Activated CD8-positive, alpha-beta memory T cell treated with anti-CD3 and anti-CD28 coated beads, Interleukin-2, amount 50 U/mL, for 48 hours (primary cell): ENCODE measurements around the gene LRGUK.
"Not testable (repeated sequence)": the region's sequence is repeated elsewhere in the genome, so short reads cannot be mapped to it uniquely, and the experiment has no call there.

Experiments
- DNase-seq: peaks from one replicate; pipeline ENCODE4 v3.0.0-alpha.2; 2020

LRGUK gene

DNA sequence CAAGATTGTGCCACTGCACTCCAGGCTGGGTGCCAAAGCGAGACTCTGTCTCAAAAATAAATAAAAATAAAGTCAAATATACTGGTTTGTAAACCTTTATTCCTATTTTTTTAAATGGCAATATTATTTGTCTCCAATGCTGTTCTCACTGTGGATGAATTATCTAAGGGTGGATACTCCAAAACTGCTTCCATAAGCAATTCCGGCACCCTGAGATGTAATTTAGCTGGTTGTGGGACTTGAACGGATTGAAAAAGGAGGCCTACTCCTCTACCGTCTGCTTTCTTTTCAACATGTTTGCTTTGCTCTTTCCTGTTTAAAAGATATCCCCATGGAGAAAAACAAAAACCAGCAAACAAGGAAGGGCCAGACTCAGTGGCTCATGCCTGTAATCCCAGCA, 135.2 kb downstream of the LRGUK start:
- DNase-seq: no peak

- DNase-seq: no peak
These were observed 149.8 kb downstream of the LRGUK start for GRCh38 chr7:134276951-134277350.

GRCh38 chr7:134278502-134279153, 151.5 kb downstream of the LRGUK start:
- no peak for DNase-seq

DNA sequence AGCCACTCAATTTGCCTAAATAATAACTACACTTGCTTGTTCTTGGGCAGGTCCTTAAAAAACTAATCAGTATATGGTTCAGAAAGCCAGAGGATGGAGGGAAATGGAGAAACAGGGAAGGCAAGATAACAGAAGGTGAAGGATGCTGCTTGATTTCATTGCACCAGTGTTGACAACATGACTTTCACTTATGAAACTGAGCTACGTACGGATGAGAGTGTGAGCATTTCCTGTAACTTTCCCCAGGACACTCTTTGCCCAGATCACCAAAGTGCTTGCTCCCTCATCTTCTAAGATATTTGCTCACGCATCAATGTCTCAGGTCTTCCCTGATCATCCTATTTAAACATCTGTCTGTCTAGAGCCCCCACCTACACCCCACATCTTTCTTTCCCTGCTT, 152.2 kb downstream of the LRGUK start:
- no peak for DNase-seq

GRCh38 chr7:134279898-134280297, 152.8 kb downstream of the LRGUK start:
- DNase-seq: no peak

DNA sequence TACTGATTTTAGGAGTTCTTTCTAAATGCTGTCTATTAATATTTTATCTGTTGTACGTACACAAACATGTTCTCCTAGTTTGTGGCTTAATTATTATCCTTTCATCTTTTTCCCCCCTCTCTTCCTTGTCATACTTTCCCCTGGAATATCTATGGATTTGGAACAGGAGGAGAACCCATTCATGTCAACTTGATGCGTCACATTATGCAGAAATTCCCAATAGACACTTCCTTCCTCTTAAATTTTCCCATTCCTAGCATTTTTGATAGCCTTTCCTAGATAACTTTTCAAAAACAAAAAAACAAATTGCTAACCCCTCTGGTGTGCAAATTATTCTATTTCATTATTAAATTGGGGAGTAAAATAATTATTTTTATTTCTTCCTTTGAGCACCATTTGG, 153.4 kb downstream of the LRGUK start:
- DNase-seq: no peak

DNA sequence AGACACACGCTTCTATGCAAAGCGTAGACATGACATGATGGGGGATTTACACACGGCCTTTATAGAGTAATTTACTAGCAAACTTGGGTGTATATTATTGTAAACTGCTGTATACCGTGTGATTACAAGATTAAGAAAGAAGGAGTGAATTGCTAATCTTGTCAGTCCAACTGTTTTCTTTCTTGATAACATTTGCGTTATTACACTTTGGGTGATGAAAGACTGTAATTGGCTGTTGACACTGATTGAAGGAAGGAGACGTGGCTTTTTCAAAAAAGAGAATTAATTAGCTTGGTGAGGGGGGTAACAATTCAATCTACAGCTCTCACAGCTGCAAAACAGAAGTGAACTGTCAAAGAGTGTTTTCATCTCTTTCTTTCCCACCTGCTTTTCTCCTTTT, 156.9 kb downstream of the LRGUK start:
- no peak for DNase-seq

GRCh38 chr7:134284952-134285351, 157.8 kb downstream of the LRGUK start:
- DNase-seq: no peak

- DNase-seq: no peak
These were observed 160.9 kb downstream of the LRGUK start for GRCh38 chr7:134287916-134288659.

DNA sequence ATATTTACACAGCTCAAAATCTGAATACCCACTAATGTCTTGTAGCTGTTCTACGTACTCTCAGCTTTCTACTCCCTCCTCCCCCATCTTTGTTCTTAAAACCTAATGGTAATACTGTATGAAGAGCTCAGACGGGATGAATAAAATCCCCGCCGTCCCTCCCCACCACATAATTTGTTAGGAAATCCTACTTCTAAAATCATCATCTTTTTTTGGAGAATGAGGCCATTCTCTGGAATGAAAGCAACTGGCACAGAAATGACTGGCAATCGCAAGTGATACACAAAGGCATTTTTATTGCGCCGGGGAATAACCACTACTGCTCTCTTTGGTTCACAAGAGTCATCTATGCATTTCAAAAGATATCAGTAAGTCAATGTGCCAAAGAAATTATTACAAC, 162.3 kb downstream of the LRGUK start:
- DNase-seq: no peak

DNA sequence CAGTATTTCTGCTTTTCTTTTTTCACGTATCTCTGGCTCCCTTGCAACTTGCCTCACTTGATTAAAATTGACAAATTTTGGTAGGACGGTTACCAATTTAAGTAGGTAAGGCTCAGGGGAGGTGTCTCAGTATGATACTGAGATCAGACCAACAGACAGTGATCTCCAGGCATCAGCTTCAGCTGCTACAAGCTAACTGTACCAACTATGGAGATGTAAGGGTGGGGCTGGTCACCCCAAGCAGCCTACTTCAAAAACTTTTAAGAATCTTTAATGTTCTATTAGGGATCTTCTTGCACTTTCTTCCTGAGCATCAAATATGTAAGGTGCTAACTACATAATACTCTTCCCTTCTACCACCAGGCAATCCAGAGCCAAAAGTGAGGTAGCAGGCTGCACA, 162.7 kb downstream of the LRGUK start:
- DNase-seq: no peak

DNA sequence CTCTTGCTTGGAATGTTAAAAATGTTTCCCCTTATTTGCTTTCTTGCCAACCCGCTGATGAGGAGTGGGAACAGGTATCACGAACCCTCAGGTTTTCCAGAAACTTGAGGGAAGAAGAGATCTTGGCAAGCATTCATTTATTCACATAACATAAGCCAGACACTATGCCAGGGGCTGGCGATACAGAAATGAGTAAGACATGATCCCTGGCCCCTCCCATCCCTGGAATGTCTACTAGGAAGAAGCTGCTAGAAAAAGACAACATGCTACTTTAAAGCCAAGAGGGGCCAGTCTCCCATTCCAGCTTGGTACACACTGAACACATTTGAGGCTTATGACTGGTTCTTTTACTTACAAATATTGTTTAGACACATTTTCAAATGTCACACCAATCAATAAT, 163.1 kb downstream of the LRGUK start:
- no peak for DNase-seq

GRCh38 chr7:134293002-134293740, 166.0 kb downstream of the LRGUK start:
- DNase-seq: no peak

DNA sequence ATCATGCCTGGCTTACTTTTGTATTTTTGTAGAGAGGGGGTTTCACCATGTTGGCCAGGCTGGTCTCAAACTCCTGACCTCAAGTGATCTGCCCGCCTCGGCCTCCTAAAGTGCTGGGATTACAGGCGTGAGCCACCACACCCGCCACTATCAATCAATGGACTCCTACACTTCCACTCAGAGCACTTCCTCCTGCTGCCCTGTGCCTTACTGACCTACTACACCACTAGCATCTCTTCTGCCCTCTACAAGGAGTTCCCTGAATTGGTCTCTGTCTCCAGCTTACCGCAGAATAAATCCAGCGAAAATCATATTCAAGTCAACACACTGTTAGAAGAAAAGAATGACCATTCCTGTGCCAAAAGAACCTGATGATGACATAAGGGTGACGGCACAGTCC, 168.8 kb downstream of the LRGUK start:
- DNase-seq: not testable (repeated sequence)

DNA sequence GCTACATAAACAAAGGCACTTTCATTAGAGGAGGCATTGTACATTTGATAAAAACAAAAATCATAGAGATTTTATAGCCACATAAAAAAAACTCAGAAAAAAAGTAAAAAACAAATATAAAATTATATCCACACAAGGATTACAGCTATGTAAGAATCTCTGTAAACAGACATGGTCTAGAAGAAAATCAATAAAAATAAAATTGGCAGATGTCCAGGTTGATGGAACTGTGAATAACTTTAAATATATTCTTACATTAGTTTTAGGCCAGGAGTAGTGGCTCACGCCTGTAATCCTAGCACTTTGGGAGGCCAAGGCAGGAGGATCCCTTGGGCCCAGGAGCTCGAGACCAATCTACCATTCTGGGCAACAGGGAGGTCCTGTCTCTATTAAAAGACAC, 170.3 kb downstream of the LRGUK start:
- DNase-seq: no peak

DNA sequence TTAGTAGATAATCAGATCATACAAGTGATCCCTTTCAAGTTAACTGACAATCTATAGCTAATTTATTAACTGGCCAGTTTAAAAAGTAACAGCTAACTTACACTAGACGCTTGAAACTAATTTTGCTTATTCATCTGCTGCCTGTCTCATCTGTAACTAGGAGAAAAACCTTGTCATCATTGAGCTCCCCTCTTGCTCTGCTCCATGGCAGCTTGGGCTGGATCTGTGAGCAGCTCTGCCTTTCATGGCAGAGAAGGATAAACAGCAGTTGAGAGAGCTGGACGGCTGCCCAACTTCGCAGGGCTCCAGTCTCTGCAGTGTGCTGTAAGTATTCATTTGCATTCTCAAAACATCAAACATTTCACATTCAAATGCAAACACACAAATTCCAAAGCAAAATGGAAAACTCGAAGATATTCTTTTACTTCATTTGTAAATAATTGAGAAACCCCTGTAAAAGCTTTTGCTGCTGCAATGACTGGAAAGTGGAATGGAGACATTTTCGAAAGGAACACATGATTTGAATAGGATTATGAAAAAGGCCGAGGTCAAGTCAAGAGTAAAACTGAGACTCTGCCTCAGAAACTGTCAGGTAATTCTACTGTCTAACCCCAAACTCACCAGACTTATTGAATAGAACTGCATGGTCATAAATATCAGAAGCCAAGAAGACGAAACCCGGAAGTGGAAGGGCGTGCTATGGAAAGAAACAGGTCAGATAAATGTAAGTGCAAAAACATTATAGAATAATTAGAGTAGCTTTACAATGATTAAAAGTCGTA, 172.0 kb downstream of the LRGUK start:
- no peak for DNase-seq

DNA sequence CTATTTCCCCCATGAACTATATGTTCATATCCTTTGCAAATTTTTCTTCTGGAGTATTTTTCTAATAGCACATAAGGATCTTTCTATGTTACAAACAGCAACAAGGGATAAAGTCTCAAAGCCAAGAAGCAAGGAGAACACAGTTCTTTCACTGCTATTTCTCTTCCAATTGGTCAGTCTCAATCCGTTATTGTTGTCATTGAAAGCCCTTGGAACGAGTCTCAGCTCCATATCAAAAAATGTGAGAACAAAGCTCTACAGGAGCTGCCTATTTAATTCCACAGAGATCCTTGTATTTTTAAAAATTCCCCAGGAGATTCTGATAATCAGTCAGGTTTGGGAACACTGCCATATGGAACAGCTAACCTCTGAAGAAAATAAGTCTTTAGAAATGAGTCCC, 173.8 kb downstream of the LRGUK start:
- DNase-seq: no peak

GRCh38 chr7:134301592-134301991, 174.5 kb downstream of the LRGUK start:
- DNase-seq: no peak

- no peak for DNase-seq
These were observed 175.0 kb downstream of the LRGUK start for GRCh38 chr7:134302120-134302519.

GRCh38 chr7:134307320-134307719, 180.2 kb downstream of the LRGUK start:
- no peak for DNase-seq

DNA sequence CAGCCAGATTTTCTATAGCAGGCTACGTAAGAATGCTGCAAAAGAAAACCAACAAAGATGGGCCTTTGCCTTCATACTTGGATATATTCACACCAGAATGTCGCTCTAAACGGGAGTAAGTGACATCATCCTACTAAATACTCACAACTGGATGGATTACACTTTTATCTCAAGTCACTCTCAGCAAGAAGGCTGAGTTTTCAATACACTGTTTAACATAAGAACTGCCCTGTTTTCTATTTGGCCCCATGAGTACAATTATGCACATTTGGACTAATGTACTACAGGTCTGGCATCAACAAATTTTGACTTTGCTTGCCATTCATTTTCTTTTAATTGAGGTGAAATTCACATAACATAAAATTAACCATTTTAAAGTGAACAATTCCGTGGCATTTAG, 181.4 kb downstream of the LRGUK start:
- no peak for DNase-seq

DNA sequence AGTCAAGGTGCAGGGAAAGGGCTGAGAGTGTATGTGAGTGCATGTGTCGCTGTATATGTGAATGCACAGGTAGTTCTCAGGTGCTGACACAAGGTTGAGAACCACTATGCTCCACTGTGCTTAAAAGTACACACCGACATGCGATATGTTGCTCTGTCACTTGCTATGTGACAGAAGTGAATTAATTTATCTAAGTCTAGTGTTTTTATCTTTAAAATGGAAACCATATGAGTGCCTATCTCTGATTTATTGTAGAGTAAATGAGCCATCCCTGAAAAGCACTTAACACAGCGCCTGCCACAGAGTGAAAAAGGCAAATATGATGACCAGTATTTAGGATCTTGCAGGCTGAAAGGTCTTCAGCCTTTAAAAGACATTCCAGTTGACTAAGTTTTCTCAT, 184.7 kb downstream of the LRGUK start:
- DNase-seq: no peak

- no peak for DNase-seq
These were observed 185.6 kb downstream of the LRGUK start for GRCh38 chr7:134312717-134313116.
